ENCODE measurements around the gene SERPINA4.
"Not testable (repeated sequence)": the region's sequence is repeated elsewhere in the genome, so short reads cannot be mapped to it uniquely, and the experiment has no call there.

The SERPINA4 gene

GRCh38 chr14:94573475-94574277 lies 12.4 kb downstream of the SERPINA4 start:
- TF ChIP-seq CTCF (IDR thresholded peaks at IDR 0.05; ENCODE audit: borderline replicate concordance, insufficient read depth, low read depth, low read length), result no peak
- H3K4me3 ChIP-seq (ENCODE audit: low read depth, low read length), result no peak overlapping the region

- TF ChIP-seq CTCF (IDR thresholded peaks at IDR 0.05; ENCODE audit: borderline replicate concordance, insufficient read depth, low read depth, low read length), result no peak
- no peak overlapping the region for H3K4me3 ChIP-seq (ENCODE audit: low read depth, low read length)
These were observed 13.1 kb downstream of the SERPINA4 start for GRCh38 chr14:94574336-94574735.

- no peak for TF ChIP-seq CTCF (IDR thresholded peaks at IDR 0.05; ENCODE audit: borderline replicate concordance, insufficient read depth, low read depth, low read length)
- no peak overlapping the region for H3K4me3 ChIP-seq (ENCODE audit: low read depth, low read length)
These were observed 14.7 kb downstream of the SERPINA4 start for GRCh38 chr14:94575730-94576585.

- not testable (repeated sequence) for H3K4me3 ChIP-seq (ENCODE audit: low read depth, low read length)
These were observed 16.2 kb downstream of the SERPINA4 start for GRCh38 chr14:94577472-94577871.

- no peak overlapping the region for H3K4me3 ChIP-seq (ENCODE audit: low read depth, low read length)
- TF ChIP-seq CTCF (IDR thresholded peaks at IDR 0.05; ENCODE audit: borderline replicate concordance, insufficient read depth, low read depth, low read length), result no peak
These were observed 17.5 kb downstream of the SERPINA4 start for GRCh38 chr14:94578712-94579111.

- TF ChIP-seq CTCF (IDR thresholded peaks at IDR 0.05; ENCODE audit: borderline replicate concordance, insufficient read depth, low read depth, low read length), result no peak
- no peak within 1 kb of the TSS for H3K4me3 ChIP-seq (ENCODE audit: low read depth, low read length)
These were observed 20.1 kb downstream of the SERPINA4 start, which contains the start of gene SERPINA5 for GRCh38 chr14:94581127-94581999. TSS of gene SERPINA5 (plus strand) at chr14:94581426. CDS start at chr14:94587363, 5,937 bp downstream.

Measured in GM12875 (cell line).